ENCODE results near the gene PGRMC1.
A peak's percentile ranks its signal among the peaks of the same experiment; 100 is the strongest.
"Not testable (repeated sequence)": the region's sequence is repeated elsewhere in the genome, so short reads cannot be mapped to it uniquely, and the experiment has no call there.

Gene PGRMC1

DNA sequence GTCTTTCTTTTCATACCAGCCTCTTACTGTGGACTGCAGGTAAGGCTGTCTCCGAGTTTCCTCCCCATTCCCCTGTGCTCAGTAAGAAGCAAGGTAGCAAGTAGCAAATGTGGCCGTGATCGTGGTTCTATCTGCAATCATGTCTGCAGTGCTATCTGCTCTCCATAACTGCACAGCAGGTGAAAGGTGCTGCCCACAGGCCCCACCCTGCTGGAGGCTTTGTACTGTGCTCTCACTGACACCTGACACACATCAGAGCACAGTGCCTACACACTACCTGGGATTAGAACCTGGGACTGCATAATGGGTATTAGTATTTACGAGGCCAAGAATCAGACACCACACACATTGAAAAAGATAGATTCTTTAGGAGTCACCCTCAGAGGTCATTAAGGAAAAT lies 15.3 kb downstream of the PGRMC1 start:
- no peak overlapping the region for H3K4me3 ChIP-seq (ENCODE audit: low read length)
- DNase-seq (ENCODE audit: low read depth): no peak
- TF ChIP-seq, protein P1, sequence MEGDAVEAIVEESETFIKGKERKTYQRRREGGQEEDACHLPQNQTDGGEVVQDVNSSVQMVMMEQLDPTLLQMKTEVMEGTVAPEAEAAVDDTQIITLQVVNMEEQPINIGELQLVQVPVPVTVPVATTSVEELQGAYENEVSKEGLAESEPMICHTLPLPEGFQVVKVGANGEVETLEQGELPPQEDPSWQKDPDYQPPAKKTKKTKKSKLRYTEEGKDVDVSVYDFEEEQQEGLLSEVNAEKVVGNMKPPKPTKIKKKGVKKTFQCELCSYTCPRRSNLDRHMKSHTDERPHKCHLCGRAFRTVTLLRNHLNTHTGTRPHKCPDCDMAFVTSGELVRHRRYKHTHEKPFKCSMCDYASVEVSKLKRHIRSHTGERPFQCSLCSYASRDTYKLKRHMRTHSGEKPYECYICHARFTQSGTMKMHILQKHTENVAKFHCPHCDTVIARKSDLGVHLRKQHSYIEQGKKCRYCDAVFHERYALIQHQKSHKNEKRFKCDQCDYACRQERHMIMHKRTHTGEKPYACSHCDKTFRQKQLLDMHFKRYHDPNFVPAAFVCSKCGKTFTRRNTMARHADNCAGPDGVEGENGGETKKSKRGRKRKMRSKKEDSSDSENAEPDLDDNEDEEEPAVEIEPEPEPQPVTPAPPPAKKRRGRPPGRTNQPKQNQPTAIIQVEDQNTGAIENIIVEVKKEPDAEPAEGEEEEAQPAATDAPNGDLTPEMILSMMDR (conservative IDR thresholded peaks at IDR 0.05; ENCODE audit: low read length): no peak

DNA sequence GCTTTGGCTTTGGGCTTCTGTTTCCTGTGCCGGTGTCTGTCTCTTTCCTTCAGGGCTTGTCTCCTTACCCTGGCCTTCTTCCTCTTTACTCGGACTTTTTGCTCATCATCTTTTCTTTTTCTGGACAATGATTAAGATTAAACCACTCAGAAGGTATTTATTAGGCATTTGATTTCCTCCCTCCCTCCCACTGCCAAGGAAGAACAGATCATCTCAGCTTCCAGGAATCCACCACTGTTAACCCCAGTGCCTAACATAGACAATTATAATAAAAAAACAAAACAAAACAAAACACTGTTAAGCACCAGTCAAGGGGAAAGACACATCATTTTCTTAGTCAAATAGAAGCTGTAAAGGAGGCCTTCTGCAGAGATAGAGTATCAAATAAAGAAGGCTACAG lies 16.6 kb downstream of the PGRMC1 start:
- H3K4me3 ChIP-seq (ENCODE audit: low read length): no peak overlapping the region
- TF ChIP-seq, protein P1 (conservative IDR thresholded peaks at IDR 0.05; ENCODE audit: low read length): no peak
- DNase-seq (ENCODE audit: low read depth): no peak

DNA sequence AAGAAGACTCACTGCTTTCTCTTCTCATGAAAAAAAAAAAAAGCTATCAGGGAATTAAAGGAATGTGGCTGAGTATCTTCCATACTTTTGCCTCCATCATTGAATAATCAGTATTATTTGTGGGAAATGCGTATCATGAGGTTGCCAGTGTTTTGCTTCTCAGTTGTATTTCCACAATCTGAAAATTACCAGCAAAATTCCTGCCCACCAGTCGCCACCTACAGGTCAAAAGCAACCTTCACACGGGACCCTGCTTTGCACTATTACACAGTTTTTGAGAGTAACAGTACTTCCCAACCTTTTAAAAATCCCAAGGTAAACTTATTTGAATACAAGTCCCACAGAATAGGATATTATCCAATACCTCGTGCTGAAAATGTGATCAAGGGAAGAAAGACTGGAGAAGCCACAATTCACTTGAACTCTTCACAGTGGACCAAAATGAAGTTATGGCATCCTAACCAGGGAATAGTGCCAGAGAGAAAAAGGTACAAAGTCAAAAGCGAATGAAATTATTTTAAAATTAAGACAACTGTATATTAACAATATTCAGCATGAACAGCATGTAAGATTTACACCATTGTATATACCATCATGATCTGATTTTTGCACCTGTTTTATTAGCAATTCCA lies 30.4 kb downstream of the PGRMC1 start:
- no peak overlapping the region for H3K4me3 ChIP-seq (ENCODE audit: low read length)
- TF ChIP-seq, protein P1 (conservative IDR thresholded peaks at IDR 0.05; ENCODE audit: low read length): peak; percentile 77
- DNase-seq (ENCODE audit: low read depth): peak; percentile 14

DNA sequence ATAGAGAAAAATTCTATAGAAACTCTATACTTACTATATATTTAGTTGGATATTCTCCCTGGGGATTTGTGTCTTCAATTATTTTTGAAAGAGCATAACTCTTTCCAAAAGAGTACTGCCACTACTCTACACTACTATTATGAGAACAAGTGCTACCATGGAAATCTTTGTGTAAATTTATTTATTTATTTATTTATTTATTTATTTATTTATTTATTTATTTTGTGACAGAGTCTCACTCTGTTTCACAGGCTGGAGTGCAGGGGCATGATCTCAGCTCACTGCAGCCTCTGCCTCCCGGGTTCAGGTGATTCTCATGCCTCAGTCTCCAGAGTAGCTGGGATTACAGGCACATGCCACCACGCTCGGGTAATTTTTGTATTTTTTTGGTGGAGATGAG lies 31.0 kb downstream of the PGRMC1 start:
- H3K4me3 ChIP-seq (ENCODE audit: low read length); DNase-seq (ENCODE audit: low read depth): not testable (repeated sequence)

DNA sequence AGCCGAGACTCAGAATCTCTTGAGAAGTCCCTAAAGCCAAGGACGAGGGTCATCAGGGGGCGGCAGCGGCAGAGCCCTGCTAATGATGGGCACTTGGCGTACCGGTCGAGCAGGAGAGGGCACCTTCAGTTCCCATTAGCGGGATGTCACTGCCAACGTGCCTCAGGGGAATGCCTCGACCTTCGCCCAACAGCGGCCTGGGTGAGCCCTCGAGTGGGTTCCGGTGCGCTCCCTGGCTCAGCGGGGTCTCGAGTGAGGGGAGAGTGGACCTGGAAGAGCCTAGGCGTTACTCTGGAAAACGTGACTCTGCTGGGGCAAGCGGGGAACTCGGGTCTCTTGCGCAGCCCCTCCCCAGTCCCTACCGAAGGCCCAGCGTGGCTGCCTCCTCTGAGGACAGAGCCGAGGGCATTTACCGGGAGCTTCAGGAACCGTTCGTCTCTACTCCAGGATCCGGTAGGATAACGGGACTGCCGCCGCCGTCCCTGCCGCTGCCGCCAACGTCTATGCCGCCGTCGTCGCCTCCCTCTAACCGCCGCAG lies 36.9 kb downstream of the PGRMC1 start:
- TF ChIP-seq, protein P1 (conservative IDR thresholded peaks at IDR 0.05; ENCODE audit: low read length): no peak
- no peak overlapping the region; the same call in 1 of the 2 replicates for H3K4me3 ChIP-seq (ENCODE audit: low read length)
- no peak for DNase-seq (ENCODE audit: low read depth)

DNA sequence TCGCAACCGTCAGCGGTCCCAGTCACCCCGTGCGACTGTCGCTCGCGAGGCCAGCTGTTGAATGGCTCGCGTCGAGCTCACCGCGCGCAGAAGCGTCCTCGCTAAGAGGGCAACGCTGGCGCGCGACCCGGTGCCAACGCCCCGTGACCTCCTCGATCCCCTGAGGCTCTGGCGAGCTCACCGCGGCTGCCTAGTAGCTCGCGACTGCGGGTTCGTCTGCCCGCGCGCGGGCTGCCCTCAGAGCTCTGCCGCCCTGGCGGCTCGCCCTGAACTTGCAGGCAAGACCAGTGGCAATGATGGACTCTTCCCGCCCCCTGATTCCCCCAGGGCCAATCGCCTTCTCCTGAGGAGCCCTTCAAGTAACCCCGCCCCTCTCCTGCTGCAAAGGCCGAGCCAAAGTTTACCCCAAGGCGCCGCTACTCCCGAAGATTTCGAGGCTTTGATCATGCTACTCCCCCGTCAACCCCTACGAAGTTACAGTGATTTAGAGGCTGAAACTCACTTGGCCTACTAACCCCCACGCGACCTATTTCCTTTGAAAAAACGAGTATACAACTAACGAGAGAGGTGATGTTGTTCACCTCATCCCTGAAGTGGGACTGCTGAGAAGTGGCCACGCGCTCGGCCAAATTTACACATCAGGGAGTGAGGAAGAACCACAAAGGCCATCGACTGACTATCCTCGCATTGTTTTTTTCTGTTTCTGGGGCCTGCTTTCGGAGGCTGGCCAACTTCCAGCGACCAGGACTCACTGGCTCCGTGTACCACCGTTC lies 37.5 kb downstream of the PGRMC1 start:
- no peak overlapping the region; the same call in 1 of the 2 replicates for H3K4me3 ChIP-seq (ENCODE audit: low read length)
- DNase-seq (ENCODE audit: low read depth): peak; percentile 46
- TF ChIP-seq, protein P1 (conservative IDR thresholded peaks at IDR 0.05; ENCODE audit: low read length): peak; percentile 15; the same call in 1 of the 2 replicates

DNA sequence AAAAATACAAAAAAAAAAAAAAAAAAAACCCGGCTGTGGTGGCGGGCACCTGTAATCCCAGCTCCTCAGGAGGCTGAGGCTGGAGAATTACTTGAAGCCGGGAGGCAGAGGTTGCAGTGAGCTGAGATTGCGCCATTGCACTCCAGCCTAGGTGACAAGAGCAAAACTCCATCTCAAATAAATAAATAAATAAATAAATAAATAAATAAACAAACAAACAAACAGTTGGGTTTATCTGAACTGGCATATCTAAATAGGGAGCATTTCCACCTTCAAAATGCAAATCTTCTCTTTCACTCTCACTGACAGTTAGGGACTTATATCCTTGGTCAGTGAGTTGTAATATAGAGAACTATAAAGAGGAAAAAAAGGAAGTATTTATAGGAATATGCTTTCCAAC lies 46.3 kb downstream of the PGRMC1 start:
- not testable (repeated sequence) for DNase-seq (ENCODE audit: low read depth); H3K4me3 ChIP-seq (ENCODE audit: low read length)

DNA sequence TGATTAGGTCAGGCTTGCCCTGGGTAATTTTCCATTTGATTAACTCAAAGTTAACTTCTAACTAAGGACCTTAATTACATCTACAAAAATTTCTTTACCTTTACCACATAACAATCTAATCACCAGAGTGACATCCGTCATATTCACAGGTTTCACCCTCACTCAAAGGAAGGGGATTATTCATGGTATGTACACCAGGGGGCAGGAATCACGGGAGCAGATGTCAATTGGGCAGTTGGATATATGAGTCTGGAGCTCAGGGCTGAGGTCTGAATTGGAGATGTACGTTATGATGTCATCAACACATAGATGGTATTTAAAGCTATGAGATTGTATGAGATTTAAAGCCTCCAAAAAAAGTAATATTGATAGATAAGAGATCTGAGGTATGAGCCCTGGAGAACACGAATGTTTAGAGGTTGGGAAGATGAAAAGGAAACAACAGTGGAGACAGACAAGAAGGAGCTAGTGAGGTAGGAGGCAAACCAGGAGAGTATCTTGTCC lies 52.9 kb downstream of the PGRMC1 start:
- TF ChIP-seq, protein P1 (conservative IDR thresholded peaks at IDR 0.05; ENCODE audit: low read length): no peak
- DNase-seq (ENCODE audit: low read depth): no peak
- H3K4me3 ChIP-seq (ENCODE audit: low read length): no peak overlapping the region
